ENCODE data around the gene SLC24A3. TPM values are rescaled to one million over a fixed set of nuclear protein-coding genes. Genes with fewer than 3 reads are reported as not detected.

Gene SLC24A3
- total RNA-seq, 4 donors from 2014 or later: 1.6 to 38.8 (median 3.7) TPM

DNA sequence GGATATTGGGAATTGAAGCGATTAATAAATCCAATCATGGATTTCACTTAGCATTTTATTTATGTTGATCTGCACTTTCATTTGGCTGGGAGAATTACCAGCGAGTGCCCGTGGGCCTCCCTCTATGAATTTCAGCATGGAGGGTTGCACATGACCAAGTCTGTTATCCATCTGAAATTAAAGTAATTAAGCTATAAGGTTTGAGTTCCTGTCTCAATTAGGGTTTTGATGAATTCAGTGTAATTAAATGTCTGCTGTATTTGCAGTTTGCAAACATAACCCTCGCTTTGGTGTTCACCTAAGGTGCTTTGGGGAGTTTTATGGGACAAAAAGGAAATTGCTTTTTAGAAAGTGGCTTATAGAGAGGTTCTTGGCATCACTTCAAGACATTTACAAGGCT, 375.8 kb downstream of the SLC24A3 start:
- no peak for TF ChIP-seq POLR2A (IDR thresholded peaks at IDR 0.05)
- TF ChIP-seq, protein P1, sequence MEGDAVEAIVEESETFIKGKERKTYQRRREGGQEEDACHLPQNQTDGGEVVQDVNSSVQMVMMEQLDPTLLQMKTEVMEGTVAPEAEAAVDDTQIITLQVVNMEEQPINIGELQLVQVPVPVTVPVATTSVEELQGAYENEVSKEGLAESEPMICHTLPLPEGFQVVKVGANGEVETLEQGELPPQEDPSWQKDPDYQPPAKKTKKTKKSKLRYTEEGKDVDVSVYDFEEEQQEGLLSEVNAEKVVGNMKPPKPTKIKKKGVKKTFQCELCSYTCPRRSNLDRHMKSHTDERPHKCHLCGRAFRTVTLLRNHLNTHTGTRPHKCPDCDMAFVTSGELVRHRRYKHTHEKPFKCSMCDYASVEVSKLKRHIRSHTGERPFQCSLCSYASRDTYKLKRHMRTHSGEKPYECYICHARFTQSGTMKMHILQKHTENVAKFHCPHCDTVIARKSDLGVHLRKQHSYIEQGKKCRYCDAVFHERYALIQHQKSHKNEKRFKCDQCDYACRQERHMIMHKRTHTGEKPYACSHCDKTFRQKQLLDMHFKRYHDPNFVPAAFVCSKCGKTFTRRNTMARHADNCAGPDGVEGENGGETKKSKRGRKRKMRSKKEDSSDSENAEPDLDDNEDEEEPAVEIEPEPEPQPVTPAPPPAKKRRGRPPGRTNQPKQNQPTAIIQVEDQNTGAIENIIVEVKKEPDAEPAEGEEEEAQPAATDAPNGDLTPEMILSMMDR (IDR thresholded peaks at IDR 0.05): no peak
- no peak overlapping the region for H3K27ac ChIP-seq
- DNase-seq: no peak
- no peaks in the 10 kb centered on the region for H3K4me1 ChIP-seq
- H3K4me3 ChIP-seq: no peak overlapping the region
- no peaks in the 10 kb centered on the region for H3K27me3 ChIP-seq
- H3K9me3 ChIP-seq: no peaks in the 10 kb centered on the region
- no peaks in the 10 kb centered on the region for H3K36me3 ChIP-seq

DNA sequence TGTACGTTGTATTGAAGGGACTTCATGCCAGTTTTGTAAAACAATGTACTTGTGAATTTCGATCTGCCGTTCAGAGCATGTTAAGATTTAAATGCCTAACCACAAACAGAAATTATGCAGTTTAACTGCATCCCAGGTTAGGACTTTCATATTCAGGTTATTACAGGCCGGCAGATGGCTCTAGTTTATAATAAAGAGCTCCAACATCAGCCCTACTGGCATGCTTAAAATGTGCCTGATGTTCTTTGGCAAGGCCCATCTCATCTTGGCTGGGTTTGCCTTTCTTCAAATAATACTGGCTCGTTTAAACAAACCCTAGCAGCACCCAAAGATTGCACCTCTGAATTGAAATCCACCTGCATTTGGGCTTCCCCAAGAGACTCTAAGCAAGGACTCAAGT, 376.3 kb downstream of the SLC24A3 start:
- Histone ChIP-seq H3K4me1 (no peaks in the 10 kb centered on the region), H3K4me3 (no peak overlapping the region), H3K36me3 (no peaks in the 10 kb centered on the region), H3K27me3 (no peaks in the 10 kb centered on the region), H3K27ac (no peak overlapping the region), H3K9me3 (no peaks in the 10 kb centered on the region)
- TF ChIP-seq, protein P1 (IDR thresholded peaks at IDR 0.05): no peak
- TF ChIP-seq POLR2A (IDR thresholded peaks at IDR 0.05): no peak
- DNase-seq: no peak

GRCh38 chr20:19589787-19590362, 377.4 kb downstream of the SLC24A3 start:
- TF ChIP-seq, protein P1 (IDR thresholded peaks at IDR 0.05): no peak
- no peak for TF ChIP-seq POLR2A (IDR thresholded peaks at IDR 0.05)
- DNase-seq: no peak
- no peaks in the 10 kb centered on the region for H3K4me1 ChIP-seq
- H3K27me3 ChIP-seq: no peaks in the 10 kb centered on the region
- no peak overlapping the region for H3K4me3 ChIP-seq
- H3K9me3 ChIP-seq: no peaks in the 10 kb centered on the region
- no peak overlapping the region for H3K27ac ChIP-seq
- H3K36me3 ChIP-seq: no peaks in the 10 kb centered on the region

GRCh38 chr20:19590382-19590781, 377.9 kb downstream of the SLC24A3 start:
- no peak for DNase-seq
- Histone ChIP-seq H3K27me3 (no peaks in the 10 kb centered on the region), H3K4me1 (no peaks in the 10 kb centered on the region), H3K36me3 (no peaks in the 10 kb centered on the region), H3K9me3 (no peaks in the 10 kb centered on the region), H3K4me3 (no peak overlapping the region), H3K27ac (no peak overlapping the region)
- no peak for TF ChIP-seq POLR2A (IDR thresholded peaks at IDR 0.05)
- TF ChIP-seq, protein P1 (IDR thresholded peaks at IDR 0.05): no peak

DNA sequence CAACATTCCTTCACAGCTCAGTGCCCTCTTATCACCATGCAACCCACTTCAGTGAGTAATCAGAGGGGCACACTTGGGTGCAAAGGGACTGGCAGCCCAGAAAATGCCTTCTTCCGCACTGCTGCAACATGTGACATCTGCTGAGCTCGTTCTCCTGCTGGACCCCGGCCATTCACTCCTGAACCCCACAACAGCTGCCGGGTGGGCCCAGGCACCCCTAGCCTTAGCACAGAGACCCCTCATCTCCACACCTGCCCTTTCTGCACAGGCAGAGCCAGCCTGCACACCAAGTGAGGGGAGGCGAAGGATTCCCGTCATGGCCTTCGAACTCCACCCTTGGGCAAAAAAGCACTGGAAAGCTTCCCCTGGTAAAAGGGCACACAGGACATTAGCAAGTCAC, 381.3 kb downstream of the SLC24A3 start:
- TF ChIP-seq, protein P1 (IDR thresholded peaks at IDR 0.05): no peak
- no peak for TF ChIP-seq POLR2A (IDR thresholded peaks at IDR 0.05)
- Histone ChIP-seq H3K27ac (no peak overlapping the region), H3K4me3 (no peak overlapping the region), H3K27me3 (no peaks in the 10 kb centered on the region), H3K36me3 (no peaks in the 10 kb centered on the region), H3K9me3 (no peaks in the 10 kb centered on the region), H3K4me1 (no peaks in the 10 kb centered on the region)
- no peak for DNase-seq

DNA sequence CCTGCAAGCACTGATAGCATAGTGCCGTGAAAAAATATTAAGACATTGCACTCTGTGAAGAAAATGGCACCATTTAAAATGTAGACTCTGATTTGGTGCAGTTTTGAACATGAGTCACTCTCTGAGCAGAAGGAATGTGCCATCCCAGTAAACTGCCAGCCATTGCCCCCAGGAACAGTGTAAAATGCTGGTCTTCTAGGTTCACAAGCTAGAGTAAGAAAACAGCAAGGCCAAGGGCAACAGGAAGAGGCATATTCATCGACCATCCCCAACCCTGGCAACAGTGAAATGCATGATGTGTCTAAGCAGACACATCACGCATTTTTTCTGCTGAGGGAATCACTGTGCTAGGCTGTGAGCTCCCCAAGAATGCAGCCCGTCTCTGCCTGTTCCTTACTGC, 382.5 kb downstream of the SLC24A3 start:
- no peaks in the 10 kb centered on the region for H3K9me3 ChIP-seq
- no peak for DNase-seq
- H3K4me3 ChIP-seq: no peak overlapping the region
- TF ChIP-seq, protein P1 (IDR thresholded peaks at IDR 0.05): no peak
- TF ChIP-seq POLR2A (IDR thresholded peaks at IDR 0.05): no peak
- H3K36me3 ChIP-seq: no peaks in the 10 kb centered on the region
- no peaks in the 10 kb centered on the region for H3K4me1 ChIP-seq
- no peaks in the 10 kb centered on the region for H3K27me3 ChIP-seq
- H3K27ac ChIP-seq: no peak overlapping the region
